HG03439 (cell line): ENCODE data around the gene SMARCD3.
A peak's percentile ranks its signal among the peaks of the same experiment; 100 is the strongest.

Source experiments
- ATAC-seq: cut with Tn5 transposase; IDR thresholded peaks from one replicate; pipeline ENCODE4 v1.9.1; 2021; ENCODE audit warnings: mild to moderate bottlenecking, moderate library complexity; ENCODE audit not compliant: unreplicated experiment

The SMARCD3 gene

GRCh38 chr7:151238190-151238810 lies 10.2 kb downstream of the SMARCD3 start:
- ATAC-seq, result no peak

- ATAC-seq, result no peak
These were observed 11.0 kb downstream of the SMARCD3 start for GRCh38 chr7:151237244-151238189.

- no peak for ATAC-seq
These were observed 12.1 kb downstream of the SMARCD3 start for GRCh38 chr7:151236406-151236805.

DNA sequence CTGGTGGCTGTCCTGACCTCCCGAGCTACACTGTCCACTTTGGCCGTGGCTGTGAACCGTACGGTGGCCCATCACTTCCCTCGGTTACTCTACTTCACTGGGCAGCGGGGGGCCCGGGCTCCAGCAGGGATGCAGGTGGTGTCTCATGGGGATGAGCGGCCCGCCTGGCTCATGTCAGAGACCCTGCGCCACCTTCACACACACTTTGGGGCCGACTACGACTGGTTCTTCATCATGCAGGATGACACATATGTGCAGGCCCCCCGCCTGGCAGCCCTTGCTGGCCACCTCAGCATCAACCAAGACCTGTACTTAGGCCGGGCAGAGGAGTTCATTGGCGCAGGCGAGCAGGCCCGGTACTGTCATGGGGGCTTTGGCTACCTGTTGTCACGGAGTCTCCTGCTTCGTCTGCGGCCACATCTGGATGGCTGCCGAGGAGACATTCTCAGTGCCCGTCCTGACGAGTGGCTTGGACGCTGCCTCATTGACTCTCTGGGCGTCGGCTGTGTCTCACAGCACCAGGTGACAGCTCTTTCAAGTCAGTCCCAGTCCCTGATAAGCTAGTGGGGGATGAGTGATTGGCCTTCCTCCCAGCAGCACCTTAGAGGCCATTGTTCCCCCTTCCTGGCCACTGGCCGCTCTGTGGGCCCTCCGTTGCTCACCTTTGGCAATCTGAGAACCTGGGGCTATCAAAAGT lies 13.3 kb downstream of the SMARCD3 start:
- no peak for ATAC-seq

GRCh38 chr7:151233804-151234203 lies 14.7 kb downstream of the SMARCD3 start:
- ATAC-seq, result no peak

GRCh38 chr7:151232917-151233701 lies 15.4 kb downstream of the SMARCD3 start:
- ATAC-seq, result peak; percentile 32

DNA sequence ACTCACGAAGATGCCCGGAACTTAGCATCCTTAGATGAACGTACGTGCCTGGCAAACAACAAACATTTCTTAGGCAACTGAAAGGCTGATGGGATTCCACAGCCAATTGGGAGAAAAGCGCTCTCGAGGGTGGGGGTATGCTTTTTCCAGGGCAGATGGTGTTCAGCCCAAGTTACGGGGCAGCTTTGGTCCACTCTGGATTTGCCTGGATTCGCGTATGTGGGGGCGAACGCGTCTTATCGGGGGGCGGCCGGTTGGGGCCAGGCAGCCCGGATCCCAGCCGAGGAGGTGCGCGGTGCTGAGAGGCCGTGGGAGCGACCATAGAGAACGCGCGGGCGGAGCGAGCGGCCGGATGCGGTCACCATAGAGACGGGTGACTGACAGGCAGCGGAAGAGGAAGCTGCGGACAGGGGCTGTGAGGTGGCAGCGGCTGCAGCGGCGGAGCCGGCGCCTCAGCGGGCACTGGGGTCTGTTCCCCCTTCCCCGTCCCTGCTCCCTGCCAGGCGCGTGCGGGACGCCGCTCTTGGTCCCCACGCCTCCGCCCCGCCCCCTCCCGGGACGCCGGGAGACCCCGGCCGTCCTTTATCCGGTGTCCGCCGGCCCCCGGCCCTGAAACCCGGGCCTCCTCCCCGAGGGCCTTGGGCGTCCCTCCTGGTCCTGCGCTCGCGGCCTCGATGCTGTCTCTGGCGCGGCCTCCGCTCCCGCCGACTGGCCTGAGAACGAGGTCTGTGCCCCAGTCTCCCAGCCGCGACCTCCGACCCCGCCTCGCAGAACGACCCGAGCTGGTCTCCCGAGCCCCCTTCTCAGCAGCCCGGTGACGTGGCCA lies 16.2 kb downstream of the SMARCD3 start, which contains the start of gene CHPF2:
TSS of gene CHPF2 (plus strand) at position 393 of the 826 bp plus-strand sequence. CDS start 1,529 bp downstream, outside the sequence.
- ATAC-seq, result peak; percentile 96

- ATAC-seq, result no peak
These were observed 17.4 kb downstream of the SMARCD3 start for GRCh38 chr7:151231080-151231479.

- no peak for ATAC-seq
These were observed 19.2 kb downstream of the SMARCD3 start for GRCh38 chr7:151229249-151229648.

DNA sequence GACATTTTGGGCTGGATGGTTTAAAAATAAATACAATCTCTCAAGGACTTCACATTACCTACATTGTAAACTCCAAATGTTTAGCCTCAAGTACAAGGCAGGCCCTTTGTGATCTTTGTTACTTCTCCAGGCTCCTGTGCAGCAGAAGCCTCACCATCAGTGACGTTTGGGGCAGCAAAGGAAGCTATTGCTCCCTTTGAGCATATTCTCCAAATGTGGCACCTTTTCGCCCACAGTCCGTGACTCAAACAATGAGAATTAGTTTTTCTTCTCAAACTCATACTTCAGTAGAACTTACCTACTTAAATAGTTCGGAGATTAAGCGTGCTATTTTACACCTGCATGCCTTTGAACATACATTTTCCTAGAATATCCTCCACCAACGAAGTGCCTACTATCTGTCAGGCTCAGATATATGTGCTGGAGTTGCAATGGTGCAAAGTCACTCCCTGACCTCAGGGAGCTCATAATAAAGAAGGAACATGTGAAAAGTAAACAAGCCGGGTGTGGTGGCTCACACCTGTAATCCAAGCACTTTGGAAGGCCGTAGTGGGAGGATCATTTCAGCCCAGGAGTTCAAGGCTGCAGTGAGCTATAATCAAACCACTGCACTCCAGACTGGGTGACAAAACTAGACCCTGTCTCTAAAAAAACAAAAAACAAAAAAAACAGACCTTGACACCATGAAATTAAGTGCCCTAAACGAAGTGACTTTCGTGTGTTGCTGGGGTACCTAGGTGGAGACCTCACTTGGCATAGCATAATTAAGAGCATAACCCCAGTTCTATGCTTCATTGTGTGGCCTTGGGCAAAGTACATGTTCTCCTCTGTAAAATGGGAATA lies 20.2 kb downstream of the SMARCD3 start:
- no peak for ATAC-seq

- ATAC-seq, result peak; percentile 97
These were observed 21.4 kb downstream of the SMARCD3 start, which contains the start of gene ABCF2 for GRCh38 chr7:151226875-151227782. Gene ABCF2, minus strand, starts transcription at chr7:151227205. Its CDS starts 747 bp downstream, at chr7:151226458.

DNA sequence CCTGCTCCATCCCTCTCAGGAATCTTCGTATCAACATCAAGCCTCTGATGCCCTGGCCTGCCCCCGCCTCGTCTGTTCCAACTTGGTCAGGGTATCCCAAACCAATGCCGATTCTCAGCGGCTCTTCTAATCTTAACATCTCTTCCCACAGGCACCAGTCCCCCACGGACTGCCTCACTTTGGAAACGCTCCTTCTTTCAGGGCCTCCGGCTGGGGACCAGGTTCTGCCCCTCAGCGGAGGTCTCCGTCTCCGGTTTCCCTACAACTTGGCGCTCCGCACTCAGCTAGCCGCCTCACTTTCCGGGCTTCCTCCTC lies 22.0 kb downstream of the SMARCD3 start:
- ATAC-seq, result peak; percentile 14

GRCh38 chr7:151225948-151226510 lies 22.5 kb downstream of the SMARCD3 start:
- ATAC-seq, result no peak

GRCh38 chr7:151223728-151224127 lies 24.8 kb downstream of the SMARCD3 start:
- ATAC-seq, result no peak

GRCh38 chr7:151218170-151218569 lies 30.3 kb downstream of the SMARCD3 start:
- no peak for ATAC-seq

DNA sequence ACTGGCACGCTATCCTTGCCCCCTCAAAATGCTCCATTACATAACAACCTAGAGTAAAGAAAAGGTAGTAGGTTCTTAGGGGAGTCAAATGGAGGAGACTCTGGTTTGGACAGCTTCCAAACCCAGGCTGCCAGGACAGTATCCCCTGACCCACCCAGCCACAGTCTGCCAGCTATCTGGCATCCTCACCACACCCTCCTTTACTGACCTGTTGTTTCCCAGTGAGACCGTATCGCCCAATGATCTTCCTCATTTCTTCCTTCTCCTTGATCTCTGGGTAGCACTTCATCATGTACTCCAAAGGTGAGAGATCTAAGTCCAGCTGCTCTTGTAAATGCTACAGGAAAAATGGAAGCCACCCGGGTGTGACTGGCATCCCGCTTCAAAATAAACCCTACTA lies 33.1 kb downstream of the SMARCD3 start:
- no peak for ATAC-seq

- ATAC-seq, result no peak
These were observed 34.7 kb downstream of the SMARCD3 start for GRCh38 chr7:151213826-151214225.

DNA sequence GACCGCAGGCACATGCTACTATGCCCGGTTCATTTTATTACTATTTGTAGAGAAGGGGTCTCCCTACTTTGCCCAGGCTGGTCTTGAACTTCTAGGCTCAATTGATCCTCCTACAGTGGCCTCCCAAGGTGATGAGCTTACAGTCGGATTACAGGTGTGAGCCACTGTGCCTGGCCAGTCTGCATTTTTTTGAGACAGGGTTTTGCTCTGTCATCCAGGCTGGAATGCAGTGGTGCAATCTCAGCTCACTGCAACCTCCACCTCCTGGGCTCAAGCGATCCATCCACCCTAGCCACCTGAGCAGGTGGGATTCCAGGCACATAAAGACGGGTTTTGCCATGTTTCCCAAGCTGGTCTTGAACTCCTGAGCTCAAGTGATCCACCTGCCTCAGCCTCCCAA lies 35.9 kb downstream of the SMARCD3 start:
- no peak for ATAC-seq
